ENCODE measurements around the gene IFNGR2. TPM values are rescaled to one million over a fixed set of nuclear protein-coding genes. Genes with fewer than 3 reads are reported as not detected.

The IFNGR2 gene
- total and polyA plus RNA-seq, 2 of the 13 experiments (the other 11 are each of a cell fraction or from before 2014, with no cell fraction given), result 61.3 to 117 TPM

- ATAC-seq, result peak; percentile 38
- WGBS (ENCODE audit: low lambda C conversion rate), result 37% methylated on average over 11 of the region's 11 CpGs
Measured at GRCh38 chr21:33392284-33392985, 10.8 kb upstream of the IFNGR2 start.

GRCh38 chr21:33393348-33393747 lies 9.9 kb upstream of the IFNGR2 start:
- no peaks in the 10 kb centered on the region for H3K36me3 ChIP-seq (replicated peaks in 1 of 2; ENCODE audit: control insufficient read depth in 1 of 2, insufficient read depth in 2 of 2, low read length in 2 of 2)
- no peaks in the 10 kb centered on the region for H3K27me3 ChIP-seq (ENCODE audit: control insufficient read depth in 1 of 2, insufficient read depth in 2 of 2, low read length in 2 of 2)
- no peak overlapping the region for H3K9ac ChIP-seq (ENCODE audit: insufficient read depth, low read depth, low read length)
- ATAC-seq (no peak), FAIRE-seq (no peak), DNase-seq (ENCODE audit: low spot score) (no peak)
- no peak for TF ChIP-seq NR2F1 (CRISPR knock-in tag; IDR thresholded peaks at IDR 0.05)
- TF ChIP-seq ADNP (CRISPR knock-in tag; IDR thresholded peaks at IDR 0.05), result no peak
- no peak for TF ChIP-seq GTF3A (CRISPR knock-in tag; conservative IDR thresholded peaks at IDR 0.05)
- no peak for TF ChIP-seq ZC3H4 (CRISPR knock-in tag; IDR thresholded peaks at IDR 0.05; ENCODE audit: borderline replicate concordance)
- no peak for TF ChIP-seq ZNF180 (CRISPR knock-in tag; IDR thresholded peaks at IDR 0.05; ENCODE audit: borderline replicate concordance, low read depth)
- no peak for TF ChIP-seq U2AF1 (optimal IDR thresholded peaks at IDR 0.05; ENCODE audit: low read depth, low read length)
- TF ChIP-seq ZNF260 (CRISPR knock-in tag; IDR thresholded peaks at IDR 0.05; ENCODE audit: borderline replicate concordance, low read depth), result no peak
- no peak for TF ChIP-seq ZNF367 (CRISPR knock-in tag; IDR thresholded peaks at IDR 0.05; ENCODE audit: borderline replicate concordance)
- no peak for TF ChIP-seq ZNF891 (CRISPR knock-in tag; IDR thresholded peaks at IDR 0.05)
- TF ChIP-seq ZBTB7A (CRISPR knock-in tag; IDR thresholded peaks at IDR 0.05), result no peak
- no peak for TF ChIP-seq FOXO1 (CRISPR knock-in tag; IDR thresholded peaks at IDR 0.05)
- TF ChIP-seq PCBP2 (optimal IDR thresholded peaks at IDR 0.05; ENCODE audit: low read depth, low read length, poor library complexity, severe bottlenecking), result no peak
- peak overlapping the region; percentile 27; the same call in 1 of the 2 replicates for H3K4me2 ChIP-seq (ENCODE audit: low read depth, low read length)
- no peak overlapping the region for H2AFZ ChIP-seq (ENCODE audit: low read length)
- H3K4me1 ChIP-seq (ENCODE audit: insufficient read depth, low read length), result peaks cover 48% of the 10 kb centered on the region
- WGBS (ENCODE audit: low lambda C conversion rate), result 31% methylated on average over 5 of the region's 5 CpGs
- H3K27ac ChIP-seq (ENCODE audit: extremely low read length, insufficient read depth, low read length), result no peak overlapping the region
- in situ Hi-C loops (cut with HindIII; ENCODE audit: extremely low pct_ligation_motif_present, low pct_unique_long_range_greater_than_20kb) (no loop called here), intact Hi-C loops (cut with micrococcal nuclease; ENCODE audit: unreplicated experiment) (no loop called here)
- no peaks in the 10 kb centered on the region for H4K20me1 ChIP-seq (ENCODE audit: insufficient read depth, low read length)
- ChIA-PET CTCF (ENCODE audit: low intra/inter-chr PET ratio, low total read pairs) (no interaction called here), POLR2A (no interaction called here)
- BruUV-seq (replicated peaks), result no TSS peak
- no peak overlapping the region for H3K4me3 ChIP-seq (replicated peaks in 1 of 3; ENCODE audit: insufficient read depth in 1 of 3, low read depth in 2 of 3, low read length in 3 of 3)
- H3K79me2 ChIP-seq (ENCODE audit: insufficient read depth, low read length), result no peaks in the 10 kb centered on the region
- no peaks in the 10 kb centered on the region for H3K9me3 ChIP-seq (ENCODE audit: low read length)

More at GRCh38 chr21:33392284-33392985, 10.8 kb upstream of the IFNGR2 start:
- peak overlapping the region; percentile 59 for H3K4me2 ChIP-seq (ENCODE audit: low read depth, low read length)
- no peak overlapping the region for H3K27ac ChIP-seq (ENCODE audit: extremely low read length, insufficient read depth, low read length)
- no peaks in the 10 kb centered on the region for H3K9me3 ChIP-seq (ENCODE audit: low read length)
- H3K4me1 ChIP-seq (ENCODE audit: insufficient read depth, low read length), result peaks cover 41% of the 10 kb centered on the region
- H3K27me3 ChIP-seq (ENCODE audit: control insufficient read depth in 1 of 2, insufficient read depth in 2 of 2, low read length in 2 of 2), result no peaks in the 10 kb centered on the region
- no peaks in the 10 kb centered on the region for H4K20me1 ChIP-seq (ENCODE audit: insufficient read depth, low read length)
- no peaks in the 10 kb centered on the region for H3K36me3 ChIP-seq (replicated peaks in 1 of 2; ENCODE audit: control insufficient read depth in 1 of 2, insufficient read depth in 2 of 2, low read length in 2 of 2)
- peak overlapping the region in 2 of 3 experiments; percentile 40 to 45; a peak in 3 of 6 replicates for H3K4me3 ChIP-seq (replicated peaks in 1 of 3; ENCODE audit: insufficient read depth in 1 of 3, low read depth in 2 of 3, low read length in 3 of 3)
- TF ChIP-seq HNF4A (CRISPR knock-in tag; IDR thresholded peaks at IDR 0.05) (0 out of 2 replicates have a peak, but pooled peaks have one; percentile 26), ZNF326 (CRISPR knock-in tag; IDR thresholded peaks at IDR 0.05; ENCODE audit: borderline replicate concordance) (no peak), ZSCAN25 (CRISPR knock-in tag; IDR thresholded peaks at IDR 0.05) (peak; percentile 72; the same call in 1 of the 2 replicates)
- TF ChIP-seq, protein P1, sequence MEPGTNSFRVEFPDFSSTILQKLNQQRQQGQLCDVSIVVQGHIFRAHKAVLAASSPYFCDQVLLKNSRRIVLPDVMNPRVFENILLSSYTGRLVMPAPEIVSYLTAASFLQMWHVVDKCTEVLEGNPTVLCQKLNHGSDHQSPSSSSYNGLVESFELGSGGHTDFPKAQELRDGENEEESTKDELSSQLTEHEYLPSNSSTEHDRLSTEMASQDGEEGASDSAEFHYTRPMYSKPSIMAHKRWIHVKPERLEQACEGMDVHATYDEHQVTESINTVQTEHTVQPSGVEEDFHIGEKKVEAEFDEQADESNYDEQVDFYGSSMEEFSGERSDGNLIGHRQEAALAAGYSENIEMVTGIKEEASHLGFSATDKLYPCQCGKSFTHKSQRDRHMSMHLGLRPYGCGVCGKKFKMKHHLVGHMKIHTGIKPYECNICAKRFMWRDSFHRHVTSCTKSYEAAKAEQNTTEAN (CRISPR knock-in tag; conservative IDR thresholded peaks at IDR 0.05), result peak; percentile 85; the same call in 1 of the 2 replicates
- H3K79me2 ChIP-seq (ENCODE audit: insufficient read depth, low read length), result no peaks in the 10 kb centered on the region
- intact Hi-C loops (cut with micrococcal nuclease; ENCODE audit: unreplicated experiment) (no loop called here), in situ Hi-C loops (cut with HindIII; ENCODE audit: extremely low pct_ligation_motif_present, low pct_unique_long_range_greater_than_20kb) (no loop called here)
- H3K9ac ChIP-seq (ENCODE audit: insufficient read depth, low read depth, low read length), result peak overlapping the region; percentile 43; the same call in 1 of the 2 replicates
- no peak for DNase-seq (ENCODE audit: low spot score)
- FAIRE-seq, result no peak
- ChIA-PET POLR2A (no interaction called here), CTCF (ENCODE audit: low intra/inter-chr PET ratio, low total read pairs) (no interaction called here)
- BruUV-seq (replicated peaks), result no TSS peak
- no peak overlapping the region for H2AFZ ChIP-seq (ENCODE audit: low read length)

All from HepG2 (cell line).